H9 (cell line): ENCODE measurements around the gene DPP6. TPM values are rescaled to one million over a fixed set of nuclear protein-coding genes. Genes with fewer than 3 reads are reported as not detected.

Source experiments
- DNase-seq: peaks from one replicate; pipeline ENCODE4 v3.0.0-alpha.2; 2017
- H2AFZ ChIP-seq: one replicate; pipeline ENCODE4 v1.6.1; 2013; ENCODE audit warnings: mild to moderate bottlenecking, low read length, control low read depth, moderate library complexity
- H2AK5ac ChIP-seq: 2 replicates; pipeline ENCODE4 v1.6.1; 2013; ENCODE audit warnings: low read length, control low read depth, mixed read lengths; ENCODE audit not compliant: insufficient read length
- H2BK120ac ChIP-seq: one replicate; pipeline ENCODE4 v1.6.1; 2013; ENCODE audit warnings: low read depth, mild to moderate bottlenecking, low read length, control low read depth, inconsistent platforms; ENCODE audit not compliant: poor library complexity, severe bottlenecking
- H2BK12ac ChIP-seq: 2 replicates; pipeline ENCODE4 v1.6.1; 2013; ENCODE audit warnings: low read length, control low read depth, mixed read lengths, low read depth; ENCODE audit not compliant: insufficient read length
- H2BK15ac ChIP-seq: 2 replicates; pipeline ENCODE4 v1.6.1; 2013; ENCODE audit warnings: low read depth, low read length, control low read depth
- H2BK20ac ChIP-seq: one replicate; pipeline ENCODE4 v1.6.1; 2013; ENCODE audit warnings: low read depth, mild to moderate bottlenecking, low read length, control low read depth, inconsistent platforms; ENCODE audit not compliant: poor library complexity, severe bottlenecking
- H2BK5ac ChIP-seq: 2 replicates; pipeline ENCODE4 v1.6.1; 2013; ENCODE audit warnings: low read length, control low read depth, mixed read lengths; ENCODE audit not compliant: insufficient read length
- H3K14ac ChIP-seq: 2 replicates; pipeline ENCODE4 v1.6.1; 2013; ENCODE audit warnings: low read length, control low read depth; ENCODE audit not compliant: insufficient read depth
- H3K18ac ChIP-seq: 2 replicates; pipeline ENCODE4 v1.6.1; 2013; ENCODE audit warnings: low read depth, mild to moderate bottlenecking, mixed read lengths, low read length, control low read depth; ENCODE audit not compliant: insufficient read length
- H3K23ac ChIP-seq: 2 replicates; pipeline ENCODE4 v1.6.1; 2013; ENCODE audit warnings: low read length, control low read depth, mixed read lengths, low read depth; ENCODE audit not compliant: insufficient read length
- H3K23me2 ChIP-seq: 2 replicates; pipeline ENCODE4 v1.6.1; 2013; ENCODE audit warnings: low read depth, mild to moderate bottlenecking, mixed read lengths, low read length, control low read depth; ENCODE audit not compliant: insufficient read length, poor library complexity, severe bottlenecking
- H3K27ac ChIP-seq: 2 replicates; pipeline ENCODE4 v1.5.1; 2013; ENCODE audit warnings: low read length, control low read depth, mixed read lengths, low read depth; ENCODE audit not compliant: insufficient read length
- H3K27me3 ChIP-seq: 2 replicates; pipeline ENCODE4 v1.6.1; 2013; ENCODE audit warnings: low read length, control low read depth, inconsistent platforms; ENCODE audit not compliant: insufficient read depth
- H3K4ac ChIP-seq: 2 replicates; pipeline ENCODE4 v1.6.1; 2013; ENCODE audit warnings: low read depth, mild to moderate bottlenecking, control low read depth, inconsistent platforms, low read length, moderate library complexity
- H3K4me1 ChIP-seq: 2 replicates; pipeline ENCODE4 v1.6.1; 2013; ENCODE audit warnings: low read length, control low read depth, inconsistent platforms; ENCODE audit not compliant: insufficient read depth
- H3K4me2 ChIP-seq: 2 replicates; pipeline ENCODE4 v1.6.1; 2013; ENCODE audit warnings: low read length, control low read depth, mixed read lengths; ENCODE audit not compliant: insufficient read length, insufficient read depth
- H3K56ac ChIP-seq: 2 replicates; pipeline ENCODE4 v1.6.1; 2013; ENCODE audit warnings: low read depth, mild to moderate bottlenecking, mixed read lengths, low read length, control low read depth; ENCODE audit not compliant: insufficient read length
- H3K79me1 ChIP-seq: 2 replicates; pipeline ENCODE4 v1.6.1; 2013; ENCODE audit warnings: low read depth, mild to moderate bottlenecking, moderate library complexity, low read length, control low read depth, inconsistent platforms; ENCODE audit not compliant: insufficient read depth, poor library complexity, severe bottlenecking
- H3K79me2 ChIP-seq: 2 replicates; pipeline ENCODE4 v1.6.1; 2013; ENCODE audit warnings: low read length, control low read depth, inconsistent platforms; ENCODE audit not compliant: insufficient read depth
- H3K9ac ChIP-seq: 2 replicates; pipeline ENCODE4 v1.6.1; 2013; ENCODE audit warnings: low read length, control low read depth, mixed read lengths; ENCODE audit not compliant: insufficient read length; ENCODE audit errors: extremely low read depth
- H3K9me3 ChIP-seq: one replicate; pipeline ENCODE4 v1.6.1; 2013; ENCODE audit warnings: low read depth, low read length, inconsistent platforms; ENCODE audit not compliant: control insufficient read depth
- H3T11ph ChIP-seq: one replicate; pipeline ENCODE4 v1.6.1; 2013; ENCODE audit warnings: mild to moderate bottlenecking, low read length, control low read depth, inconsistent platforms
- H4K20me1 ChIP-seq: one replicate; pipeline ENCODE4 v1.6.1; 2013; ENCODE audit not compliant: control insufficient read depth, insufficient read length, insufficient read depth
- H4K5ac ChIP-seq: 2 replicates; pipeline ENCODE4 v1.6.1; 2013; ENCODE audit warnings: low read depth, mild to moderate bottlenecking, mixed read lengths, low read length, control low read depth; ENCODE audit not compliant: insufficient read length
- H4K8ac ChIP-seq: replicated peaks from 2 replicates; pipeline ENCODE4 v1.6.1; 2013; ENCODE audit warnings: low read length, control low read depth, mixed read lengths, low read depth; ENCODE audit not compliant: insufficient read length
- H4K91ac ChIP-seq: 2 replicates; pipeline ENCODE4 v1.6.1; 2013; ENCODE audit warnings: low read depth, mild to moderate bottlenecking, moderate library complexity, mixed read lengths, low read length, control low read depth; ENCODE audit not compliant: insufficient read length
- H3K27ac Mint-ChIP-seq, 3 experiments: 2 replicates in 2 of 3; 3 replicates in 1 of 3; pipeline ENCODE4 v1.8.0; 2020 to 2021; ENCODE audit warnings: mixed read lengths in 3 of 3, mild to moderate bottlenecking in 1 of 3, moderate library complexity in 1 of 3
- H3K27me3 Mint-ChIP-seq: 2 replicates; pipeline ENCODE4 v1.8.0; 2021; ENCODE audit warnings: low read depth, mild to moderate bottlenecking, moderate library complexity, mixed read lengths
- H3K36me3 Mint-ChIP-seq, 3 experiments: 2 replicates in 2 of 3; 3 replicates in 1 of 3; pipeline ENCODE4 v1.8.0; 2020 to 2021; ENCODE audit warnings: low read depth in 3 of 3, mixed read lengths in 3 of 3; ENCODE audit not compliant: insufficient read depth in 1 of 3
- H3K4me1 Mint-ChIP-seq, 2 experiments: 2 replicates each; pipeline ENCODE4 v1.8.0; 2020; ENCODE audit warnings: mixed read lengths in 2 of 2
- H3K4me3 Mint-ChIP-seq, 2 experiments: 2 replicates in 1 of 2; 3 replicates in 1 of 2; pipeline ENCODE4 v1.8.0; 2020 to 2021; ENCODE audit warnings: mild to moderate bottlenecking in 2 of 2, mixed read lengths in 2 of 2, moderate library complexity in 1 of 2
- H3K9me3 Mint-ChIP-seq, 2 experiments: 2 replicates in 1 of 2; 3 replicates in 1 of 2; pipeline ENCODE4 v1.8.0; 2020; ENCODE audit warnings: mild to moderate bottlenecking in 2 of 2, mixed read lengths in 2 of 2, moderate library complexity in 1 of 2
- CTCF ChIP-seq: fragments of 200-600 bp; sonication (generic); conservative IDR thresholded peaks from 3 replicates; pipeline ENCODE4 v1.8.0; 2021; ENCODE audit warnings: antibody characterized with exemption, mild to moderate bottlenecking
- WGBS: extraction: QIAGEN DNeasy Blood & Tissue Kit; methylation state at CpG from one replicate; pipeline ENCODE4 v1.1.7; 2013; ENCODE audit warnings: missing lambda C conversion rate, low lambda C conversion rate, mixed read lengths; ENCODE audit not compliant: insufficient read length; ENCODE audit errors: extremely low coverage; 5-methylcytosine and 5-hydroxymethylcytosine counted together
- total RNA-seq: library from RNA; stranded (reverse); gene quantifications from 2 replicates; pipeline ENCODE4 v1.2.1, GENCODE V29; 2021

The DPP6 gene
- total RNA-seq, 1 experiment from 2014 or later, result 4.5 TPM

- no peak overlapping the region for H3K9ac ChIP-seq
- H3K4me1 Mint-ChIP-seq, result no peaks in the 10 kb centered on the region
- H3K36me3 Mint-ChIP-seq, result peaks cover 0 to 2% (median 0%) of the 10 kb centered on the region in 3 experiments; a peak in 3 of 7 replicates
These were observed 622.0 kb downstream of the DPP6 start for GRCh38 chr7:154674191-154674590.

More at GRCh38 chr7:154674191-154674590, 622.0 kb downstream of the DPP6 start:
- Histone ChIP-seq H4K20me1 (no peaks in the 10 kb centered on the region), H3K23me2 (no peaks in the 10 kb centered on the region), H3K27me3 (no peaks in the 10 kb centered on the region), H3K4me1 (no peaks in the 10 kb centered on the region), H4K8ac (no peak overlapping the region), H3K14ac (no peak overlapping the region), H3K79me1 (no peaks in the 10 kb centered on the region), H2BK20ac (no peak overlapping the region), H2BK15ac (no peak overlapping the region), H3K18ac (no peak overlapping the region), H3K27ac (no peak overlapping the region), H3K79me2 (no peaks in the 10 kb centered on the region), H3K4me2 (no peak overlapping the region), H2BK120ac (no peak overlapping the region), H2AFZ (no peak overlapping the region), H2AK5ac (no peak overlapping the region), H3K9me3 (no peaks in the 10 kb centered on the region), H4K5ac (no peak overlapping the region), H2BK5ac (no peak overlapping the region), H3K56ac (no peak overlapping the region), H3K23ac (no peak overlapping the region), H3T11ph (no peak overlapping the region), H4K91ac (no peak overlapping the region), H3K4ac (no peak overlapping the region), H2BK12ac (no peak overlapping the region)
- no CpG with 5 or more reads among the region's 6 CpGs for WGBS
- Mint-ChIP-seq H3K9me3 (no peaks in the 10 kb centered on the region), H3K4me3 (no peak overlapping the region), H3K27ac (no peak overlapping the region), H3K27me3 (no peaks in the 10 kb centered on the region; the same call in 1 of the 2 replicates)
- no peak for DNase-seq
- no peak for TF ChIP-seq CTCF
